Gastrocnemius medialis (tissue), 4 donors: ENCODE results near the gene EVC2.

Experiments used
- CTCF ChIP-seq, 5 experiments: fragments of 450-650 bp in 3 of 5; fragments of 200-600 bp in 2 of 5; sonication (generic) in 2 of 5; IDR thresholded peaks in 4 of 5; conservative IDR thresholded peaks in 1 of 5; 1 replicate in 4 of 5; 2 replicates in 1 of 5; pipeline ENCODE4 v1.5.1; 2016 to 2019; ENCODE audit warnings: antibody characterized with exemption in 5 of 5, mild to moderate bottlenecking in 3 of 5, moderate library complexity in 3 of 5
- POLR2A ChIP-seq, 2 donors: fragments of 450-650 bp; IDR thresholded peaks; one replicate each; pipeline ENCODE4 v1.6.1; 2017; ENCODE audit warnings: antibody characterized with exemption in 2 of 2, mild to moderate bottlenecking in 2 of 2, moderate library complexity in 2 of 2

GRCh38 chr4:5712931-5713330 lies 4.6 kb upstream of the EVC2 start:
- TF ChIP-seq CTCF (IDR thresholded peaks at IDR 0.05 in 4 of 5, conservative IDR thresholded peaks at IDR 0.05 in 1 of 5) (no peak), POLR2A (IDR thresholded peaks at IDR 0.05) (no peak)
